HG03139 (cell line): ENCODE data around the gene FGFR2.

Experiments
- ATAC-seq: cut with Tn5 transposase; IDR thresholded peaks from one replicate; pipeline ENCODE4 v1.9.1; 2021; ENCODE audit not compliant: unreplicated experiment

Gene FGFR2

GRCh38 chr10:121592155-121592890 lies 5.9 kb downstream of the FGFR2 start:
- no peak for ATAC-seq

- no peak for ATAC-seq
Observed at GRCh38 chr10:121591186-121591585, 7.1 kb downstream of the FGFR2 start.

DNA sequence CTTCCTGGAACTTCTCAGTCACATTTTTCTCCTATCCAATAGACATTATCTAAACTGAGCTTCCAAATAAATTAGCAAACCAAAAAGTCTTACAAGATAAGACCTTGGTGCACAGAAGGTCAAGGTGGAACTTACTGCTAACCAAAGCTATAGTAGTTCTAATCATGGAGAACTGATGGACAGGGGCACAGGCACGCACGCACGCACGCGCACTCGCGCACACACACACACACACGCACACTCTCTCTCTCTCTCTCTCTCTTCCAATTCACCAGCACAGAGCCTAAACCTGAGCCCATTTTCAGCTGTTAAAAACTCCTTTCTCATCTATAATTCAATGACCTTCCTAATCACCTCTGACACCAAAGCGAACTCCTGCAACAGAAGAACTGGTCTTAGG lies 7.5 kb downstream of the FGFR2 start:
- no peak for ATAC-seq

GRCh38 chr10:121589553-121589952 lies 8.7 kb downstream of the FGFR2 start:
- ATAC-seq, result no peak

GRCh38 chr10:121583857-121584256 lies 14.4 kb downstream of the FGFR2 start:
- no peak for ATAC-seq

- ATAC-seq, result no peak
Observed at GRCh38 chr10:121583258-121583657, 15.0 kb downstream of the FGFR2 start.

- ATAC-seq, result no peak
Observed at GRCh38 chr10:121580276-121581116, 17.7 kb downstream of the FGFR2 start.

GRCh38 chr10:121579656-121580055 lies 18.6 kb downstream of the FGFR2 start:
- ATAC-seq, result no peak

DNA sequence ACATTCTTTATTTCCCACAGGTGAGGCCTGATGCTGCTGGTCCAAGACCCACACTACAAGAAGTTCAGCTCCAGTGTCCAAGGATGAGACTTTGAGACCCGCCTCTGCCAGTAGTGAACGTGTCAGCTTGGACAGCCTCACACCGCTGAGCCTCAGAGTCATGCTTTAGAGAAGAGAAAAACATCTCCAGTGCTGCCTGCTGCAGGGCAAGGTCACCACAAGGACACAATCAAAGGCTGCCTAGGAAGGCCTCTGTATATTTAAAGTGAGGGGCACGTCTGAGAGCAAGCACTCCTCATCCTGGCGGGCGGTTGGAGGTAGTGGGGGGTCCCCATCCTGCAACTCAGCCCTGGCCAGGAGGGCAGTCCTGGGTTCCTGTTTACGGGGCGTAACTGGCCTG lies 19.3 kb downstream of the FGFR2 start:
- ATAC-seq, result no peak

DNA sequence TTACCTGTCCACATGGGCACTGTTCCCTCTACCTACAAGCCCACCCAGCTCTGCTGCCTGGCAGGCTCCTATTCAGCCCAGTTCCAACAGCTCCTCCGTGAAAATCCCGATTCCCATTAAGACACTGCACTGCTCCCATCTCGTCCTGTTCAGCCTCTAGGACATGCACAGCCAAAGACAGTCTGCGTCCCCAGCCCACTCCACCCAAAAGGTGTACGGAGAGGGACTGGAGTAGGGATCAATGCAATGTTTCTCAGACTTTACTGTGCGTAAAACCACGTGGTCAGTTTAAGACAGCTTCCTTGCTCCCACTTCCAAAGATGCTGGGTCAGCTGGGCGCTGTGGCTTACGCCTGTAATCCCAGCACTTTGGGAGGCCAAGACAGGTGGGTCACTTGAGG lies 19.9 kb downstream of the FGFR2 start:
- no peak for ATAC-seq

DNA sequence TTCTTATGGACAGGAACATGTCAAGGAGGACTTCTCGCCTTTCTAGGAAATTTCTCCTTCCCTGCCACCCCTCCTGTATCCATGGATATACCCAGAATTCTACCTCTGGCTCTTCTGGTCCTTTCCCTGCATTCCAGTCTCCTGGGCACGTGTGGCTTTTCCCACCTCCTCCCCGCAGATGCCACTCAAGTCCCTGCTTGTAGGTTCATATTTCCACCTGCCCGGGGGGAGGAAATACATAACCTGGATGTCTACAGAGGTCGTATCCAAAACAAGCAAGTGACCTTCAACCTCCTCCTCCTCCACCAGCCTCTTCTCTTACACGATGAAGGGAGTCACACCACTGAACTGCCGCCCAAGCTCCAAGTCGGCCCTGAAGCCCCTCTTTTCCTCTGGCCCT lies 20.7 kb downstream of the FGFR2 start:
- no peak for ATAC-seq

DNA sequence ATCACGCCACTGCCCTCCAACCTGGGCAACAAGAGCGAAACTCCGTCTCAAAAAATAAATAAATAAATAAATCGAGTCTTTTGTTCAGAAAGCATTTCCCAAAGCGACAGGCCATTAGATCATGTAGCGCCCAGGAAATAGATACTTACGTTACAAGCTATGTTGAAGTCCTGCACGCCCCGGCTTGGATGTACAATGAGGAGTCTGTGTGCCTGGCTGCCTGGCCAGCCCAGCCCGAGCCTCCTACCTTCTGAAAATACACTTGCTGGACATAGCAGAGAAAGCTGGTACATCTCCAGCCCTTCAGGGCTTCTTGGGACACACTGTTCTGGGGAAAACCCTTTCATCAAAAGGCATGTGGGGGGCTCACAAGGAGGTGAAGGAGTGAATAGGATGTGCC lies 22.1 kb downstream of the FGFR2 start:
- no peak for ATAC-seq

DNA sequence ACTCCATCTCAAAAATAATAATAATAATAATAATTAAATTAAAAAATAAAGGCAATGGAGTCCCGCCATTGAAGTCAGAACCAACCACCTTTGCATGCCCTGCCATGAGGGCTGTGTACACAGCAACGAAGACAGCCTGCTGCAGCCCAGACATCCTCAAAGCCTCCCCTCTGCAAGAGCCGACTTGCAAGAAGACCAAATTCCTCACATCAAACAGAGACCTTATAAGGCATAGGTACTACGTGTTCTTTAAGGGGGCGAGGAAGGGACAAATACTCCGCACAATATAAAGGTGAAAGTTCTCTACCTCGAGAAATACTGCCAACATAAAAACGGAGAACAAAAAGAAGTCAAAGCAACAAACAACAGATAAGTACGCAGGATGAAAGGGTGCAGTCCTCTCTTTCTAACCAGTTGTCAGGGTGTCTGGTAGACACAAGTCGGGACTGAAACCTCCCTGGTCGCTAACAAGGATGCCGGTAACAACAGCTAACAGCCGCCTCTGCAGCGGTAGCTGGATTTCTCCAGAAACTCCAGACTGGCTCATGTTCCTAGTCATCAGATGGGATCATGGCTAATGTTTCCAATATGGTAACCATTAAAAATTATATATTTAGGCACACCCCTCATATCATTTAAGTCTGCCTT lies 23.6 kb downstream of the FGFR2 start:
- ATAC-seq, result no peak

- ATAC-seq, result no peak
Observed at GRCh38 chr10:121573538-121573941, 24.7 kb downstream of the FGFR2 start.

DNA sequence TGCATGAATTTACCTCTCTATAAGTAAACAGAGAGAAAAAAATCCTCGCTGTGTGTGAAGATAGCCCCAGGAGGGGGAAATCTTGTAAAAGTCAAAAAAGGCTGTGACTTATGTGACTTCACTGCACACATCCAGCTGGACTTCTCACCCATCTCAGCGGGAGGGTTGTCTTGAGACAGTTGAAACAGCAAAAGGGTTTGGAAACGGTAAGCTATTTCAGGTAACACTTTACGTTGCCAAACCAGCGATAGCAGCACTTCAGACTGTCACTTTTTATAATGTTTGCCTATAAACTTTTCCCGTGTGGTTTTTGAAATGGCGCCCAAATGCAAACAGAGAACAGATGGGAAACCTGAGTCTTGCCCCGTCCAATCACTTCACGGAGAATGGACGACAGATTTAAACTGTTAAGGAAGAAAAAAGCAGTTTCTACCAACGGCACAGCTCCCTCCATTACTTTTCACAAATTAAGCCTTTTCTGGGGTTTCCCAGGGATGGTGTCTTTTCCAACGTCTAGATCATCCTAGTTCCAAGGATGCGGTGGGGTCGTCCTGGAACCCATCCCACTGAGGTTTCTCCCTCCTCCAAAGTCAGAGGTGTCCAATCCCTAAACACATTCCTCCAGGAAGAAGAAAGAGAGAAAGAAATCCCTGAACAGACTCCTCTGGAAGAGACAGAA lies 25.2 kb downstream of the FGFR2 start:
- no peak for ATAC-seq

DNA sequence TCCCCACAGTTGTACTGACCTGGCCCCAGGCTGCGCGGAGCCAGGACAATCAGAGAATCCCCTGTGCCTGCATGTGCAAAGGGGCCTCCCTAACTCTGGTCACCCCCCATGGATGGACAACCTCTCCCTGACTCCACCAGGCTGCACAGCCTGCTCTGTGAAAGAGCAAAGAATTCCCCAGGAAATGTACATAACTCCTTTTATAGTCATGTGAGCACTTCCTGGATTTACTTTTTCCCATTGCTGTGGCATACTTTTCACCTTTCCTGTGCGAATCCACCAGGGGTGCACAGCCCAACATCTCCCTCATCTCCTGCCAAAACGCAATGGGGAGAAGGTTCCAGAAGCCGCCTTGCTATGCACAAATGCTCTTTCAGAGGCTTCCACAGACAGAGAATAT lies 27.9 kb downstream of the FGFR2 start:
- ATAC-seq, result no peak

GRCh38 chr10:121568275-121568674 lies 30.0 kb downstream of the FGFR2 start:
- ATAC-seq, result no peak

GRCh38 chr10:121567569-121567968 lies 30.7 kb downstream of the FGFR2 start:
- ATAC-seq, result no peak

DNA sequence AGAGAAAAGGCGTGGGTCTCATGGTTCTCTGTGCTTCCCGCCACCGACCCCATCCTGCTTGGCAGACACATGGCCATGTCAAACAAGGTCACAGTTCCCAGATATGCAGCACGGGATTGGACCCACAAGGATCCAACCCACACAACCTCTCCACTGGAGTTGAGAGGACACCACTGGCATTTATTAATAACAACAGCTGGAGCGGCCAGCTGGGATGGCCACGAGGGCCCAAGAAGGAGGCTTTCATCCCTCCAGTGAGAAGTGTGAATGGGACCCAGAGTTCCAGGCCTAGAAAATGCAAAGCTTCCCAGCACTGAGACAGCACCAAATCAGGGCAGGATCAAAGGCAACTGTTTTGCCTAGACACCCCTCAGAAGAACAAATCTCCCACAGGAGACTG lies 31.5 kb downstream of the FGFR2 start:
- no peak for ATAC-seq

DNA sequence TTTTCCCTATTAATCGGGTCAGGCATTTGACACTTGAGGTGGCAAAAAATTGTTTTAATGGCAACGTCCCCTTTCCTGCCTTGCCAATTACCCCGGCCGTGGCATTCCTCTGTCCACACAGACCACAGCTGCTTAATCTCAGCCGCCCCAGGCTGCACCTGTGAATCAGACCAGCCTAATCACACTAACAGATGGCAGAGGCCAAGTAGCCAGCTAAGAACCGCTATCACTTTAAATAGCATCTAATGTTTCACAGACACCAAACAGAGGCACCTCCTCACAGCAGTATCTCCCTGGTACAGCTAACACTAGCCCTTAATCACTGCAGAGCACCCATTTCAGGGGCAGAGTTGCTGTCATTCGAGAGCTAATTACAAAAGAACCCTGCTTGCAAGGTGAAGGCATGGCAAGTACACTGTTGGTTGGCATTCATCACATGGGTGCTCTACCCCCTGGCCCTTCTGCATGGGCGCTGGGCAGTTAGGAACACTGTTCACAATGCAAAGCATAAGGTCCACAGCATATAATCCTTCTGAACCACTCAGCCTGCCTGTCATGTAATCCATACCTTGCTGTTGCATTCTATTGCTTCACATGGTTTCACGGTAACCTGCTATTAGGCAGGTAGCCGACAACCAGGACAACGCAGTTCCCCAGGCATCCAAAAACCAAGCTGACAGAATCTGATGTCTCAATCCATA lies 38.8 kb downstream of the FGFR2 start:
- no peak for ATAC-seq

- no peak for ATAC-seq
Observed at GRCh38 chr10:121558238-121558637, 40.0 kb downstream of the FGFR2 start.
